Endodermal cell (in vitro differentiated cells): ENCODE data around the gene ZFYVE19. TPM values are rescaled to one million over a fixed set of nuclear protein-coding genes. Genes with fewer than 3 reads are reported as not detected.

Experiments
- DNase-seq: peaks from one replicate; pipeline ENCODE4 v3.0.0-alpha.2; 2017
- H3K27ac ChIP-seq: 2 replicates; pipeline ENCODE4 v1.5.1; 2013; ENCODE audit warnings: mild to moderate bottlenecking, low read depth, low read length, moderate library complexity
- H3K27me3 ChIP-seq: 2 replicates; pipeline ENCODE4 v1.6.1; 2013; ENCODE audit warnings: mild to moderate bottlenecking, low read length, moderate library complexity; ENCODE audit not compliant: insufficient read depth, control insufficient read depth, poor library complexity, severe bottlenecking
- H3K36me3 ChIP-seq: 2 replicates; pipeline ENCODE4 v1.7.0; 2013; ENCODE audit warnings: mild to moderate bottlenecking, low read length, moderate library complexity; ENCODE audit not compliant: control insufficient read depth, insufficient read depth
- H3K4me1 ChIP-seq: one replicate; pipeline ENCODE4 v1.7.0; 2013; ENCODE audit warnings: low read length; ENCODE audit not compliant: control insufficient read depth, insufficient read depth
- H3K4me3 ChIP-seq: 2 replicates; pipeline ENCODE4 v1.5.1; 2013; ENCODE audit warnings: mild to moderate bottlenecking, low read length, moderate library complexity
- H3K9ac ChIP-seq: 2 replicates; pipeline ENCODE4 v1.6.1; 2013; ENCODE audit warnings: mild to moderate bottlenecking, low read length, moderate library complexity; ENCODE audit not compliant: poor library complexity, severe bottlenecking; ENCODE audit errors: extremely low read depth
- H3K9me3 ChIP-seq: 2 replicates; pipeline ENCODE4 v1.6.1; 2013; ENCODE audit warnings: mild to moderate bottlenecking, low read length, moderate library complexity; ENCODE audit not compliant: control insufficient read depth
- H3K27ac Mint-ChIP-seq: 2 replicates; pipeline ENCODE4 v1.8.0; 2020; ENCODE audit warnings: mixed read lengths
- H3K27me3 Mint-ChIP-seq: 2 replicates; pipeline ENCODE4 v1.8.0; 2021; ENCODE audit warnings: mild to moderate bottlenecking, mixed read lengths; ENCODE audit not compliant: insufficient read depth
- H3K36me3 Mint-ChIP-seq: 2 replicates; pipeline ENCODE4 v1.8.0; 2020; ENCODE audit warnings: low read depth, mixed read lengths
- H3K4me1 Mint-ChIP-seq: 2 replicates; pipeline ENCODE4 v1.8.0; 2020; ENCODE audit warnings: mixed read lengths
- H3K4me3 Mint-ChIP-seq: 2 replicates; pipeline ENCODE4 v1.8.0; 2020; ENCODE audit warnings: mild to moderate bottlenecking, moderate library complexity, mixed read lengths
- H3K9me3 Mint-ChIP-seq: 2 replicates; pipeline ENCODE4 v1.8.0; 2020; ENCODE audit warnings: mild to moderate bottlenecking, mixed read lengths
- CTCF ChIP-seq: fragments of 200-600 bp; sonication (generic); conservative IDR thresholded peaks from 2 replicates; pipeline ENCODE4 v1.5.0; 2021; ENCODE audit warnings: antibody characterized with exemption, mild to moderate bottlenecking
- WGBS, 2 experiments: methylation state at CpG; one replicate each; pipeline versions ENCODE4 v1.1.5 to v1.1.7; 2013; ENCODE audit warnings: missing lambda C conversion rate in 2 of 2, mixed read lengths in 1 of 2; ENCODE audit not compliant: insufficient coverage in 1 of 2, insufficient read length in 1 of 2; 5-methylcytosine and 5-hydroxymethylcytosine counted together
- total RNA-seq, 2 donors: library from RNA; stranded (reverse); fragmentation: NEBNext Ultra II Directional in 1 of 2; extraction: Animal tissue kit (Norgen Biotek cat#: 25700) in 1 of 2; gene quantifications; 2 replicates in 1 of 2; 3 replicates in 1 of 2; pipeline ENCODE4 v1.2.1, GENCODE V29; 2021

ZFYVE19 gene
- total RNA-seq, 2 donors from 2014 or later = 15.6 to 15.9 TPM

GRCh38 chr15:40796512-40796911 lies 10.4 kb upstream of the ZFYVE19 start:
- H3K36me3 ChIP-seq = peaks cover 6% of the 10 kb centered on the region

GRCh38 chr15:40799523-40799922 lies 7.4 kb upstream of the ZFYVE19 start:
- Histone ChIP-seq H3K4me3 (no peak overlapping the region), H3K9me3 (no peaks in the 10 kb centered on the region), H3K4me1 (no peaks in the 10 kb centered on the region), H3K27me3 (no peaks in the 10 kb centered on the region), H3K27ac (no peak overlapping the region), H3K36me3 (no peaks in the 10 kb centered on the region), H3K9ac (no peak overlapping the region)
- Mint-ChIP-seq H3K27me3 (no peaks in the 10 kb centered on the region), H3K36me3 (peaks cover 21% of the 10 kb centered on the region), H3K4me3 (peak overlapping the region; percentile 30), H3K27ac (peak overlapping the region; percentile 59), H3K9me3 (no peaks in the 10 kb centered on the region), H3K4me1 (peaks cover 30% of the 10 kb centered on the region)
- no peak for TF ChIP-seq CTCF
- no peak for DNase-seq
- WGBS, 2 experiments = 84 to 100% methylated on average over 1 to 3 of the region's 3 CpGs

More at GRCh38 chr15:40796512-40796911, 10.4 kb upstream of the ZFYVE19 start:
- 93 to 96% methylated on average over 4 of the region's 5 CpGs for WGBS, 2 experiments
- Mint-ChIP-seq H3K36me3 (peaks cover 28% of the 10 kb centered on the region), H3K4me3 (no peak overlapping the region), H3K9me3 (no peaks in the 10 kb centered on the region), H3K27me3 (no peaks in the 10 kb centered on the region), H3K4me1 (peaks cover 36% of the 10 kb centered on the region), H3K27ac (no peak overlapping the region)
- Histone ChIP-seq H3K9me3 (no peaks in the 10 kb centered on the region), H3K9ac (no peak overlapping the region), H3K27ac (no peak overlapping the region), H3K4me3 (no peak overlapping the region), H3K4me1 (no peaks in the 10 kb centered on the region), H3K27me3 (no peaks in the 10 kb centered on the region)
- DNase-seq = no peak
- TF ChIP-seq CTCF = no peak

GRCh38 chr15:40803076-40803475 lies 3.8 kb upstream of the ZFYVE19 start:
- no peak overlapping the region for H3K4me3 ChIP-seq
- Mint-ChIP-seq H3K4me1 (peaks cover 28% of the 10 kb centered on the region), H3K36me3 (peaks cover 19% of the 10 kb centered on the region), H3K27ac (no peak overlapping the region), H3K4me3 (no peak overlapping the region), H3K27me3 (no peaks in the 10 kb centered on the region), H3K9me3 (no peaks in the 10 kb centered on the region)
- no peak overlapping the region for H3K27ac ChIP-seq
- H3K9me3 ChIP-seq = no peaks in the 10 kb centered on the region
- no peak for TF ChIP-seq CTCF
- 80 to 99% methylated on average over 1 to 2 of the region's 2 CpGs for WGBS, 2 experiments
- no peaks in the 10 kb centered on the region for H3K36me3 ChIP-seq
- H3K27me3 ChIP-seq = no peaks in the 10 kb centered on the region
- no peak for DNase-seq
- no peak overlapping the region for H3K9ac ChIP-seq
- H3K4me1 ChIP-seq = no peaks in the 10 kb centered on the region
